ENCODE measurements around the gene ANKRD62. TPM values are rescaled to one million over a fixed set of nuclear protein-coding genes. Genes with fewer than 3 reads are reported as not detected.
"Not testable (repeated sequence)": the region's sequence is repeated elsewhere in the genome, so short reads cannot be mapped to it uniquely, and the experiment has no call there.

ANKRD62 gene
- polyA plus RNA-seq, 3 donors from 2014 or later = not detected

- not testable (repeated sequence) for H3K27ac Mint-ChIP-seq; DNase-seq; H3K36me3 Mint-ChIP-seq; H3K9me3 Mint-ChIP-seq; H3K27me3 Mint-ChIP-seq (ENCODE audit: low read depth in 3 of 3); H3K4me1 Mint-ChIP-seq; H3K4me3 Mint-ChIP-seq
Observed at GRCh38 chr18:12149431-12149830, 55.8 kb downstream of the ANKRD62 start.

GRCh38 chr18:12154361-12154760, 60.7 kb downstream of the ANKRD62 start:
- Mint-ChIP-seq H3K4me1 (no peaks in the 10 kb centered on the region), H3K9me3 (peaks cover 0 to 2% (median 0%) of the 10 kb centered on the region in 6 donors), H3K36me3 (no peaks in the 10 kb centered on the region), H3K27ac (no peak overlapping the region), H3K27me3 (ENCODE audit: low read depth in 3 of 3) (peaks cover 0 to 5% (median 4%) of the 10 kb centered on the region in 3 donors), H3K4me3 (no peak overlapping the region)
- no peak for DNase-seq

DNA sequence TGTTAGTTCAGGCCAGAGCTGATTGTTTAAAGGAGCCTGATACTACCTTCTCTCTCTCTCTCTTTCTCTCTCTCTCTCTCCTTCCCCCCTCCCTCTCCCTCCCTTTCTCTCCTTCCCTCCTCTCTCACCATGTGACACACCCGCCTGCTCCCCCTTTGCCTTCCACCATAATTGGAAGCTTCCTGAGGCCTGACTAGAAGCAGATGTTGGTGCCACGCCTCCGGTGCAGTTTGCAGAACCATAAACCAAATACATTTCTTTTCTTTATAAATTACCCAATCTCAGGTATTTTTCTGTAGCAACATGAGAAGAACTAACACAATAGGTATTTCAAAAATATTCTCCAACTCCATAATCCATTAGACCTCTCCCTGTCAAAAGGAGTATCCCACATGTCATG, 62.4 kb downstream of the ANKRD62 start:
- H3K9me3 Mint-ChIP-seq = peaks cover 0 to 2% (median 0%) of the 10 kb centered on the region in 6 donors
- peaks cover 0 to 5% (median 2%) of the 10 kb centered on the region in 3 donors for H3K27me3 Mint-ChIP-seq (ENCODE audit: low read depth in 3 of 3)
- no peak overlapping the region for H3K27ac Mint-ChIP-seq
- H3K4me3 Mint-ChIP-seq = no peak overlapping the region
- H3K36me3 Mint-ChIP-seq = no peaks in the 10 kb centered on the region
- no peak for DNase-seq
- H3K4me1 Mint-ChIP-seq = no peaks in the 10 kb centered on the region

DNA sequence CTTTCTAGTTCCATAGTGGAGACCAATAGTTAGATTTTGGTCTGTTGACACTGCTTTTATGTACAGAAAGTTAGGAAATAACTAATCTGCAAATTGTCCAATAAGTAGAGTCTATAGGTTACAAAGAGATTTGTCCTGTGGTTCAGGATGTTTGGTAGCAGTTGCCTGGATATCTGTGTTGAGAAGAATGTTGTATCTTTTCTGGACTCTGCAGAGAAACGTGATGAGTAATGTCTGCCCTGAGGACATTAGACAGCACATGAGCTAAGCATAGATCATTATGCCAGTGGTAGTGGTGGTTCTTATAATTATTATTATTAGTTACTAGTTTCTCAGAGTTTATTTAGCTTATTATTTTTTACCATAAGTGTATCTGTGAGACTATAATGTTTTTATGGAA, 65.8 kb downstream of the ANKRD62 start:
- Mint-ChIP-seq H3K36me3 (no peaks in the 10 kb centered on the region), H3K27me3 (ENCODE audit: low read depth in 3 of 3) (peaks cover 0 to 2% (median 0%) of the 10 kb centered on the region in 3 donors), H3K4me3 (no peak overlapping the region), H3K4me1 (no peaks in the 10 kb centered on the region), H3K9me3 (no peaks in the 10 kb centered on the region), H3K27ac (no peak overlapping the region)
- DNase-seq = no peak

GRCh38 chr18:12162786-12163185, 69.1 kb downstream of the ANKRD62 start:
- Mint-ChIP-seq H3K36me3 (no peaks in the 10 kb centered on the region), H3K9me3 (peaks cover 0 to 13% (median 0%) of the 10 kb centered on the region in 6 donors), H3K27ac (no peak overlapping the region), H3K4me1 (no peaks in the 10 kb centered on the region), H3K27me3 (ENCODE audit: low read depth in 3 of 3) (peaks cover 0 to 2% (median 2%) of the 10 kb centered on the region in 3 donors), H3K4me3 (no peak overlapping the region)
- no peak for DNase-seq

- Mint-ChIP-seq H3K9me3 (peaks cover 0 to 13% (median 2%) of the 10 kb centered on the region in 6 donors), H3K27me3 (ENCODE audit: low read depth in 3 of 3) (peaks cover 0 to 6% (median 2%) of the 10 kb centered on the region in 3 donors)
Observed at GRCh38 chr18:12165038-12165768, 71.6 kb downstream of the ANKRD62 start.

More at GRCh38 chr18:12165038-12165768, 71.6 kb downstream of the ANKRD62 start:
- H3K36me3 Mint-ChIP-seq = no peaks in the 10 kb centered on the region
- DNase-seq = no peak
- no peaks in the 10 kb centered on the region for H3K4me1 Mint-ChIP-seq
- no peak overlapping the region for H3K27ac Mint-ChIP-seq
- no peak overlapping the region for H3K4me3 Mint-ChIP-seq

Other genes starting within 250 kb of the ANKRD62 start
- gene CHMP1B, start 242.4 kb upstream of the ANKRD62 start, polyA plus RNA-seq = 10 to 100 TPM; 53.5 to 69.6 (median 54.0) TPM
- gene MPPE1, start 185.5 kb upstream of the ANKRD62 start, polyA plus RNA-seq = 10 to 100 TPM; 65.0 to 81.0 (median 67.8) TPM
- gene IMPA2, start 112.3 kb upstream of the ANKRD62 start, polyA plus RNA-seq = 10 to 100 TPM in 2 of 3 donors, 1 to 10 TPM in 1; 6.0 to 15.2 (median 13.8) TPM
- gene CIDEA, start 160.5 kb downstream of the ANKRD62 start, polyA plus RNA-seq = not detected
- 1 to 10 TPM in 1 of 3 donors, not detected in 2; 4.8 TPM for gene TUBB6, start 214.4 kb downstream of the ANKRD62 start, polyA plus RNA-seq